ENCODE measurements around the gene ACSM6.

ACSM6 gene

GRCh38 chr10:95169522-95169921 lies 24.5 kb upstream of the ACSM6 start (continued):
- TF ChIP-seq, protein P1, sequence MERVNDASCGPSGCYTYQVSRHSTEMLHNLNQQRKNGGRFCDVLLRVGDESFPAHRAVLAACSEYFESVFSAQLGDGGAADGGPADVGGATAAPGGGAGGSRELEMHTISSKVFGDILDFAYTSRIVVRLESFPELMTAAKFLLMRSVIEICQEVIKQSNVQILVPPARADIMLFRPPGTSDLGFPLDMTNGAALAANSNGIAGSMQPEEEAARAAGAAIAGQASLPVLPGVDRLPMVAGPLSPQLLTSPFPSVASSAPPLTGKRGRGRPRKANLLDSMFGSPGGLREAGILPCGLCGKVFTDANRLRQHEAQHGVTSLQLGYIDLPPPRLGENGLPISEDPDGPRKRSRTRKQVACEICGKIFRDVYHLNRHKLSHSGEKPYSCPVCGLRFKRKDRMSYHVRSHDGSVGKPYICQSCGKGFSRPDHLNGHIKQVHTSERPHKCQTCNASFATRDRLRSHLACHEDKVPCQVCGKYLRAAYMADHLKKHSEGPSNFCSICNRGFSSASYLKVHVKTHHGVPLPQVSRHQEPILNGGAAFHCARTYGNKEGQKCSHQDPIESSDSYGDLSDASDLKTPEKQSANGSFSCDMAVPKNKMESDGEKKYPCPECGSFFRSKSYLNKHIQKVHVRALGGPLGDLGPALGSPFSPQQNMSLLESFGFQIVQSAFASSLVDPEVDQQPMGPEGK (CRISPR knock-in tag; IDR thresholded peaks at IDR 0.05; ENCODE audit: borderline replicate concordance): no peak
- no peak for TF ChIP-seq OSR1 (CRISPR knock-in tag; IDR thresholded peaks at IDR 0.05)
- no peak for TF ChIP-seq ZC3H10 (CRISPR knock-in tag; IDR thresholded peaks at IDR 0.05)
- no peak for TF ChIP-seq ESRRG (CRISPR knock-in tag; IDR thresholded peaks at IDR 0.05)
- TF ChIP-seq ZNF565 (CRISPR knock-in tag; conservative IDR thresholded peaks at IDR 0.05; ENCODE audit: low read depth): no peak

DNA sequence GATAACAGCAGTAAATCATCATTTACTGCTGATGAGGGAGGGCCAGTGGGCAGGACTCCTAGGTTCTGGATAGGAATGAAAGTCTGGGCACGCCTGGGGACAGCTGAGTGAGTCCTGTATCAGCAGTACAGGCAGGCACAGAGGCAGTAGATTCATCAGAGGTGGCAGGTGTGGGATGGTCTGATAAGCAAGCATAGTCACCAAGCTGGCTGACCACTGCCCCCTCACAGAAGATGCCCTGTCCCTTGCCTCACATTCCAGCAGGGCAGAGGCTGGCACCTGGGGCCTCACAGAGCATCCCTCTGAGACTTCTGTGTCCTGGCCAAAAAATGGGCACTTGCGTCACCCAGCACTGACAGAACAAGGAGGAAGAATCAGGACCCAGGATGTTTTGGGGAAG lies 23.2 kb upstream of the ACSM6 start:
- ATAC-seq: no peak

GRCh38 chr10:95171336-95171735 lies 22.7 kb upstream of the ACSM6 start:
- ATAC-seq: no peak
- TF ChIP-seq GLIS3 (CRISPR knock-in tag; IDR thresholded peaks at IDR 0.05) (no peak), ISL1 (CRISPR knock-in tag; IDR thresholded peaks at IDR 0.05) (no peak), POU6F1 (CRISPR knock-in tag; IDR thresholded peaks at IDR 0.05; ENCODE audit: borderline replicate concordance, low read depth) (no peak), TCF4 (CRISPR knock-in tag; IDR thresholded peaks at IDR 0.05; ENCODE audit: borderline replicate concordance) (no peak), BACH2 (CRISPR knock-in tag; IDR thresholded peaks at IDR 0.05; ENCODE audit: borderline replicate concordance) (no peak), CSRNP3 (CRISPR knock-in tag; IDR thresholded peaks at IDR 0.05) (no peak), ARNTL (CRISPR knock-in tag; IDR thresholded peaks at IDR 0.05; ENCODE audit: borderline replicate concordance, low read depth) (no peak)

More for the DNA sequence above, 23.2 kb upstream of the ACSM6 start:
- TF ChIP-seq ZFP3 (CRISPR knock-in tag; IDR thresholded peaks at IDR 0.05) (no peak), RARB (CRISPR knock-in tag; IDR thresholded peaks at IDR 0.05) (no peak), ZFP30 (CRISPR knock-in tag; IDR thresholded peaks at IDR 0.05) (no peak), ISL1 (CRISPR knock-in tag; IDR thresholded peaks at IDR 0.05) (no peak), CSRNP3 (CRISPR knock-in tag; IDR thresholded peaks at IDR 0.05) (no peak), TOX (CRISPR knock-in tag; IDR thresholded peaks at IDR 0.05; ENCODE audit: borderline replicate concordance) (no peak), ESRRG (CRISPR knock-in tag; IDR thresholded peaks at IDR 0.05) (no peak), BACH2 (CRISPR knock-in tag; IDR thresholded peaks at IDR 0.05; ENCODE audit: borderline replicate concordance) (no peak), SNAI2 (CRISPR knock-in tag; IDR thresholded peaks at IDR 0.05) (no peak), ZNF565 (CRISPR knock-in tag; conservative IDR thresholded peaks at IDR 0.05; ENCODE audit: low read depth) (no peak), ZC3H10 (CRISPR knock-in tag; IDR thresholded peaks at IDR 0.05) (no peak), POU6F1 (CRISPR knock-in tag; IDR thresholded peaks at IDR 0.05; ENCODE audit: borderline replicate concordance, low read depth) (no peak), TCF4 (CRISPR knock-in tag; IDR thresholded peaks at IDR 0.05; ENCODE audit: borderline replicate concordance) (no peak), ZNF70 (CRISPR knock-in tag; IDR thresholded peaks at IDR 0.05) (no peak)
- TF ChIP-seq, protein P1 (CRISPR knock-in tag; IDR thresholded peaks at IDR 0.05; ENCODE audit: borderline replicate concordance): no peak
- TF ChIP-seq, protein P2, sequence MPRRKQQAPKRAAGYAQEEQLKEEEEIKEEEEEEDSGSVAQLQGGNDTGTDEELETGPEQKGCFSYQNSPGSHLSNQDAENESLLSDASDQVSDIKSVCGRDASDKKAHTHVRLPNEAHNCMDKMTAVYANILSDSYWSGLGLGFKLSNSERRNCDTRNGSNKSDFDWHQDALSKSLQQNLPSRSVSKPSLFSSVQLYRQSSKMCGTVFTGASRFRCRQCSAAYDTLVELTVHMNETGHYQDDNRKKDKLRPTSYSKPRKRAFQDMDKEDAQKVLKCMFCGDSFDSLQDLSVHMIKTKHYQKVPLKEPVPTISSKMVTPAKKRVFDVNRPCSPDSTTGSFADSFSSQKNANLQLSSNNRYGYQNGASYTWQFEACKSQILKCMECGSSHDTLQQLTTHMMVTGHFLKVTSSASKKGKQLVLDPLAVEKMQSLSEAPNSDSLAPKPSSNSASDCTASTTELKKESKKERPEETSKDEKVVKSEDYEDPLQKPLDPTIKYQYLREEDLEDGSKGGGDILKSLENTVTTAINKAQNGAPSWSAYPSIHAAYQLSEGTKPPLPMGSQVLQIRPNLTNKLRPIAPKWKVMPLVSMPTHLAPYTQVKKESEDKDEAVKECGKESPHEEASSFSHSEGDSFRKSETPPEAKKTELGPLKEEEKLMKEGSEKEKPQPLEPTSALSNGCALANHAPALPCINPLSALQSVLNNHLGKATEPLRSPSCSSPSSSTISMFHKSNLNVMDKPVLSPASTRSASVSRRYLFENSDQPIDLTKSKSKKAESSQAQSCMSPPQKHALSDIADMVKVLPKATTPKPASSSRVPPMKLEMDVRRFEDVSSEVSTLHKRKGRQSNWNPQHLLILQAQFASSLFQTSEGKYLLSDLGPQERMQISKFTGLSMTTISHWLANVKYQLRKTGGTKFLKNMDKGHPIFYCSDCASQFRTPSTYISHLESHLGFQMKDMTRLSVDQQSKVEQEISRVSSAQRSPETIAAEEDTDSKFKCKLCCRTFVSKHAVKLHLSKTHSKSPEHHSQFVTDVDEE (CRISPR knock-in tag; IDR thresholded peaks at IDR 0.05): no peak
